WTC11 (cell line): Measurements from ENCODE around the gene SELENOV. TPM values are rescaled to one million over a fixed set of nuclear protein-coding genes. Genes with fewer than 3 reads are reported as not detected.
"Not testable (repeated sequence)": the region's sequence is repeated elsewhere in the genome, so short reads cannot be mapped to it uniquely, and the experiment has no call there.

ENCODE experiments used
- ATAC-seq: fragments of 200-7000 bp; cut with Tn5 transposase; 2 replicates; pipeline ENCODE4 v1.10.0; 2021; ENCODE audit warnings: mild to moderate bottlenecking, moderate library complexity
- CTCF ChIA-PET: fragments of 300-600 bp; sonication (Branson Sonifier 250); formaldehyde crosslinking; loops from one replicate; lab custom pipeline; 2021; ENCODE audit warnings: antibody characterized with exemption; lab: Charles Lee
- POLR2A ChIA-PET: fragments of 350-600 bp; sonication (Branson Sonifier 250); formaldehyde crosslinking; loops from one replicate; lab custom pipeline; 2021; ENCODE audit warnings: antibody characterized with exemption; lab: Charles Lee
- DNase-seq: peaks from one replicate; pipeline ENCODE4 v3.0.0; 2021; ENCODE audit warnings: low spot score
- H3K27ac Mint-ChIP-seq: 2 replicates; pipeline ENCODE4 v1.8.0; 2021; ENCODE audit warnings: mixed read lengths
- H3K27me3 Mint-ChIP-seq: 2 replicates; pipeline ENCODE4 v1.8.0; 2021; ENCODE audit warnings: low read depth, mild to moderate bottlenecking, moderate library complexity, mixed read lengths
- H3K36me3 Mint-ChIP-seq: 2 replicates; pipeline ENCODE4 v1.8.0; 2021; ENCODE audit warnings: mixed read lengths
- H3K4me1 Mint-ChIP-seq: 2 replicates; pipeline ENCODE4 v1.8.0; 2022; ENCODE audit warnings: mixed read lengths
- H3K4me3 Mint-ChIP-seq: 2 replicates; pipeline ENCODE4 v1.8.0; 2021; ENCODE audit warnings: mild to moderate bottlenecking, moderate library complexity, mixed read lengths
- H3K9me3 Mint-ChIP-seq: 2 replicates; pipeline ENCODE4 v1.8.0; 2021; ENCODE audit warnings: mixed read lengths
- CBFB ChIP-seq: sonication (generic); formaldehyde crosslinking; IDR thresholded peaks from 2 replicates; pipeline ENCODE4 v1.8.1; 2022; ENCODE audit warnings: mild to moderate bottlenecking, low read depth, missing genetic modification reagents
- FOXP1 ChIP-seq: sonication (generic); formaldehyde crosslinking; IDR thresholded peaks from 2 replicates; pipeline ENCODE4 v1.8.0; 2022; ENCODE audit warnings: missing genetic modification reagents, mild to moderate bottlenecking, moderate library complexity, borderline replicate concordance
- GABPB1 ChIP-seq: sonication (generic); formaldehyde crosslinking; IDR thresholded peaks from 2 replicates; pipeline ENCODE4 v1.8.1; 2023; ENCODE audit warnings: mild to moderate bottlenecking, missing genetic modification reagents
- GTF2I ChIP-seq: fragments of 250-450 bp; sonication (Bioruptor Pico); conservative IDR thresholded peaks from 2 replicates; pipeline ENCODE4 v1.4.0; 2021; ENCODE audit warnings: mild to moderate bottlenecking
- HMGA2 ChIP-seq: fragments of 250-450 bp; sonication (Bioruptor Pico); IDR thresholded peaks from 2 replicates; pipeline ENCODE4 v1.4.0; 2021; ENCODE audit warnings: mild to moderate bottlenecking, moderate library complexity
- MXD4 ChIP-seq: fragments of 250-450 bp; sonication (Bioruptor Pico); IDR thresholded peaks from 2 replicates; pipeline ENCODE4 v1.8.0; 2021; ENCODE audit warnings: mild to moderate bottlenecking, moderate library complexity, borderline replicate concordance
- NFYB ChIP-seq: sonication (generic); formaldehyde crosslinking; conservative IDR thresholded peaks from 2 replicates; pipeline ENCODE4 v1.8.0; 2022; ENCODE audit warnings: low read depth, missing genetic modification reagents
- PRDM15 ChIP-seq: sonication (generic); formaldehyde crosslinking; IDR thresholded peaks from 2 replicates; pipeline ENCODE4 v1.8.0; 2022; ENCODE audit warnings: missing genetic modification reagents
- SMAD3 ChIP-seq: sonication (generic); formaldehyde crosslinking; IDR thresholded peaks from 2 replicates; pipeline ENCODE4 v1.8.0; 2022; ENCODE audit warnings: missing genetic modification reagents, mild to moderate bottlenecking, borderline replicate concordance
- SMAD4 ChIP-seq: sonication (generic); formaldehyde crosslinking; IDR thresholded peaks from 2 replicates; pipeline ENCODE4 v1.8.0; 2022; ENCODE audit warnings: mild to moderate bottlenecking, missing genetic modification reagents
- SOX15 ChIP-seq: fragments of 250-450 bp; sonication (Bioruptor Pico); IDR thresholded peaks from 2 replicates; pipeline ENCODE4 v1.9.0; 2021; ENCODE audit warnings: mild to moderate bottlenecking
- ZBTB21 ChIP-seq: sonication (generic); formaldehyde crosslinking; IDR thresholded peaks from 2 replicates; pipeline ENCODE4 v1.8.1; 2023; ENCODE audit warnings: mild to moderate bottlenecking, missing genetic modification reagents, borderline replicate concordance
- ZMAT4 ChIP-seq: fragments of 250-450 bp; sonication (Bioruptor Pico); IDR thresholded peaks from 2 replicates; pipeline ENCODE4 v1.9.0; 2021; ENCODE audit warnings: mild to moderate bottlenecking
- ZNF121 ChIP-seq: sonication (generic); formaldehyde crosslinking; IDR thresholded peaks from 2 replicates; pipeline ENCODE4 v1.8.0; 2023; ENCODE audit warnings: missing genetic modification reagents
- ZNF232 ChIP-seq: sonication (generic); formaldehyde crosslinking; IDR thresholded peaks from 2 replicates; pipeline ENCODE4 v1.8.0; 2022; ENCODE audit warnings: mild to moderate bottlenecking, missing genetic modification reagents
- ZNF317 ChIP-seq: sonication (generic); formaldehyde crosslinking; IDR thresholded peaks from 2 replicates; pipeline ENCODE4 v1.8.1; 2023; ENCODE audit warnings: low read depth, mild to moderate bottlenecking, moderate library complexity, missing genetic modification reagents, borderline replicate concordance
- ZNF423 ChIP-seq: fragments of 250-450 bp; sonication (Bioruptor Pico); IDR thresholded peaks from 2 replicates; pipeline ENCODE4 v2.1.2; 2022; ENCODE audit warnings: mild to moderate bottlenecking, moderate library complexity
- total RNA-seq: library from RNA; stranded (reverse); gene quantifications from 3 replicates; pipeline ENCODE4 v1.2.3, GENCODE V29; 2021
- TF ChIP-seq, protein P1 (sequence below): sonication (generic); formaldehyde crosslinking; IDR thresholded peaks from 2 replicates; pipeline ENCODE4 v1.8.1; 2022; ENCODE audit warnings: mild to moderate bottlenecking, missing genetic modification reagents, moderate library complexity, borderline replicate concordance
- TF ChIP-seq, protein P2 (sequence below): sonication (generic); formaldehyde crosslinking; conservative IDR thresholded peaks from 2 replicates; pipeline ENCODE4 v1.8.1; 2023; ENCODE audit warnings: mild to moderate bottlenecking, low read depth, missing genetic modification reagents, moderate library complexity

The SELENOV gene
- total RNA-seq, 1 experiment from 2014 or later, result 12.6 TPM

DNA sequence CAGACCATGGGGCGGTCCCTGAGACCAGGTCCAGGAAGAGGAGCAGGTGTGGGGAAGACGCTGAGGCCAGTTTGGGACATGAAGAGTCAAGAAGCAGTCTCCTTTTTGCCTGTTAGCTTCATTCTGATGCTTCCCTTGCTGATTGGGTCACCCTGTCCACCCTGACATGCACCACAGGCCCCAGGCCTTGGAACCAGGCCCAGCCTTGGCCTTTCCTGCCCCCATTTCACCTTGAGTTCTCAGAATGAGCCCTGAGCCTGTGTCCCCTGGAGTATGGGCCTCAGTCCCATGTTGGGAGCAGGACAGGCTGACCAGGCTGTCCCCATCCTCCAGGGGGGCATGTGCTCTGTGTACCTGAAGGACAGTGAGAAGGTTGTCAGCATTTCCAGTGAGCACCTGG lies 39.2 kb upstream of the SELENOV start:
- ATAC-seq, result no peak
- TF ChIP-seq ZNF423 (CRISPR knock-in tag) (no peak), CBFB (no peak)
- peaks cover 13% of the 10 kb centered on the region for H3K4me1 Mint-ChIP-seq
- ChIA-PET POLR2A (interaction anchor here (0.6 kb wide), 1 partner anchor 357 kb away, joined by 3 read pairs; no protein-coding TSS in a partner anchor), CTCF (interaction anchor here (0.6 to 3.9 kb wide), 10 partner anchors 22 to 78 kb away, joined by 3 to 66 read pairs (median 14); partner anchors contain the start of genes DLL3, EID2B, PLEKHG2 and RPS16)
- no peaks in the 10 kb centered on the region for H3K9me3 Mint-ChIP-seq
- no peak overlapping the region for H3K4me3 Mint-ChIP-seq
- no peak overlapping the region for H3K27ac Mint-ChIP-seq
- H3K27me3 Mint-ChIP-seq, result no peaks in the 10 kb centered on the region
- H3K36me3 Mint-ChIP-seq, result peaks cover 33% of the 10 kb centered on the region
- DNase-seq, result no peak

DNA sequence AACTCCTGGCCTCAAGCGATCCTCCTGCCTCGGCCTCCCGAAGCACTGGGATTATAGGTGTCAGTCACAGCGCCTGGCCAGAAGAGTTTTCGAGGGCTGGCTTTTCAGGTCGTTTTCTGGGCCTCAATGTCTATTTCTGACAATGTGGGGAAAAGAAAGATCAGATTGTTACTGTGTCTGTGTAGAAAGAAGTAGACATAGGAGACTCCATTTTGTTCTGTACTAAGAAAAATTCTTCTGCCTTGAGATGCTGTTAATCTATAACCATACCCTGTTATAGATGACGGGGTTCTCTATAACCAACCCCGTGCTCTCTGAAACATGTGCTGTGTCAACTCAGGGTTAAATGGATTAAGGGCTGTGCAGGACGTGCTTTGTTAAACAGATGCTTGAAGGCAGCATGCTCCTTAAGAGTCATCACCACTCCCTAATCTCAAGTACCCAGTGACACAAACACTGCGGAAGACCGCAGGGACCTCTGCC lies 35.6 kb upstream of the SELENOV start:
- POLR2A ChIA-PET, H3K9me3 Mint-ChIP-seq, ATAC-seq, CTCF ChIA-PET, H3K27me3 Mint-ChIP-seq, DNase-seq: not testable (repeated sequence)
- Mint-ChIP-seq H3K27ac (peak overlapping the region; percentile 99), H3K36me3 (peaks cover 24% of the 10 kb centered on the region), H3K4me1 (peaks cover 20% of the 10 kb centered on the region), H3K4me3 (peak overlapping the region; percentile 91; the same call in 1 of the 2 replicates)

DNA sequence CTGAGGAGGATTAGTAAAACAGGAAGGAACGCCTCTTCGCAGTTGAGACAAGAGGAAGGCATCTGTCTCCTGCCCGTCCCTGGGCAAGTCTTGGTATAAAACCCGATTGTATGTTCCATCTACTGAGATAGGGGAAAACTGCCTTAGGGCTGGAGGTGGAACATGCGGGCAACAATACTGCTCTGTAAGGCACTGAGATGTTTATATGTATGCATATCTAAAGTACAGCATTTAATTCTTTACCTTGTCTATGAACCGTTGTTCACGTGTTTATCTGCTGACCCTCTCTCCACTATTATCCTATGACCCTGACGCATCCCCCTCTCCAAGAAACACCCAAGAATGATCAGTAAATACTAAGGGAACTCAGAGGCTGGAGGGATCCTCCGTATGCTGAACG lies 35.0 kb upstream of the SELENOV start:
- Mint-ChIP-seq H3K4me3 (peak overlapping the region; percentile 91), H3K27me3 (no peaks in the 10 kb centered on the region), H3K9me3 (no peaks in the 10 kb centered on the region), H3K36me3 (peaks cover 21% of the 10 kb centered on the region), H3K4me1 (peaks cover 18% of the 10 kb centered on the region), H3K27ac (peak overlapping the region; percentile 99)
- ATAC-seq (no peak), DNase-seq (no peak)
- TF ChIP-seq FOXP1 (CRISPR knock-in tag) (no peak), SOX15 (CRISPR knock-in tag) (no peak), ZNF121 (CRISPR knock-in tag) (no peak), PRDM15 (CRISPR knock-in tag) (no peak)
- ChIA-PET CTCF (interaction anchor here (0.8 to 1.5 kb wide), 12 partner anchors 18 to 82 kb away, joined by 3 to 20 read pairs (median 4); partner anchors contain the start of genes DLL3, EID2B and RPS16), POLR2A (interaction anchor here (1.0 to 1.2 kb wide), 5 partner anchors 19 to 89 kb away, joined by 3 to 7 read pairs (median 5); partner anchors contain the start of genes DLL3, MED29, PAF1 and RPS16)

DNA sequence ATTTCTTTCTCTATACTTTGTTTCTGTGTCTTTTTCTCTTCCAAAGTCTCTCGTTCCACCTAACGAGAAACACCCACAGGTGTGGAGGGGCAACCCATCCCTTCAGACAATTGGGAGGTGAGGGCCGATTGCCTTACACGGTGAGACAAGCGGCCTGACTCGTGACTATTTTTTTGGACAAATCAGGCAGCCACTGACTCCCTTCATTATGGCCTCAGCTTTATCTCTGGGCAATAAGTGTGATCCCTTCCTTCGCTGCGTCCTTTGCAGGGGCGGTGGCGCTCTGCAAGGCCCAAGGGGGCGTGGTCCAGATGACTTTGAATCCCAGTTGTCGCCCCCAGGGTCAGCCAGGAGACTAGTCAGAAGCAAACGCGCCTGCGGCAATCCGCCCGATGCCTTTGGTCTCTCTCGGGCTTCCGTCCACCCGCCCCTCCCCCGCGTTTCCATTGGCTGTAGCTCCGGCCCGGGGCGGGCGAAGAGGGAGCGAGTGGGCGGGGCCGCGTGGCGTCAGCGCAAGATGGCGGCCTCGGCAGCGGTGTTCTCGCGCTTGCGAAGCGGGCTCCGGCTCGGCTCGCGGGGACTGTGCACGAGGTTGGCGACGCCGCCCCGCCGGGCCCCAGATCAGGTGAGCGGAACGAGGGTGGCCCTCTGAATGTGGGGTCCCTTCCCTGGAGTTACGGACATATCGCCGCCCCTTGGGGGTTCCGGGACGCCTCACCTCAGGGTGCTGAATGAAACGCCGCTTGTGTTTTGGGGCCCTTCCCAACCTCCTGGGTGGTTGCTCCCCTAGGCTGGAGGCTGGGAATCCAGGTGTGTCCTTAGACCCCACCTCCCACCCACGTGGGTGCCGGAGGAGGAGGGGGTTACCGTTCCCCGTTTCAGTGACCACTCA lies 34.4 kb upstream of the SELENOV start, which contains the start of gene TIMM50:
Gene TIMM50, plus strand, starts transcription at position 502 of the 892 bp plus-strand sequence. Its CDS starts 16 bp downstream, at position 518.
- peaks cover 22% of the 10 kb centered on the region for H3K36me3 Mint-ChIP-seq
- H3K9me3 Mint-ChIP-seq, result no peaks in the 10 kb centered on the region
- ATAC-seq (peak; percentile 96), DNase-seq (peak; percentile 100)
- H3K27me3 Mint-ChIP-seq, result no peaks in the 10 kb centered on the region
- peak within 1 kb of the TSS; percentile 99 for H3K27ac Mint-ChIP-seq
- peak within 1 kb of the TSS; percentile 91 for H3K4me3 Mint-ChIP-seq
- H3K4me1 Mint-ChIP-seq, result peaks cover 18% of the 10 kb centered on the region
- ChIA-PET CTCF (interaction anchor here (0.8 to 1.5 kb wide), 12 partner anchors 17 to 83 kb away, joined by 3 to 20 read pairs (median 4); partner anchors contain the start of genes DLL3, EID2B and RPS16), POLR2A (interaction anchor here (0.6 to 1.2 kb wide), 7 partner anchors 18 to 90 kb away, joined by 3 to 7 read pairs (median 5); partner anchors contain the start of genes DLL3, MED29, PAF1 and RPS16)
- TF ChIP-seq, protein P1, sequence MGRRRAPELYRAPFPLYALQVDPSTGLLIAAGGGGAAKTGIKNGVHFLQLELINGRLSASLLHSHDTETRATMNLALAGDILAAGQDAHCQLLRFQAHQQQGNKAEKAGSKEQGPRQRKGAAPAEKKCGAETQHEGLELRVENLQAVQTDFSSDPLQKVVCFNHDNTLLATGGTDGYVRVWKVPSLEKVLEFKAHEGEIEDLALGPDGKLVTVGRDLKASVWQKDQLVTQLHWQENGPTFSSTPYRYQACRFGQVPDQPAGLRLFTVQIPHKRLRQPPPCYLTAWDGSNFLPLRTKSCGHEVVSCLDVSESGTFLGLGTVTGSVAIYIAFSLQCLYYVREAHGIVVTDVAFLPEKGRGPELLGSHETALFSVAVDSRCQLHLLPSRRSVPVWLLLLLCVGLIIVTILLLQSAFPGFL (CRISPR knock-in tag), result no peak
- TF ChIP-seq ZNF317 (CRISPR knock-in tag) (peak; percentile 57; the same call in 1 of the 2 replicates), ZNF232 (CRISPR knock-in tag) (no peak), SMAD4 (CRISPR knock-in tag) (no peak), SMAD3 (CRISPR knock-in tag) (no peak; the same call in 1 of the 2 replicates), MXD4 (CRISPR knock-in tag) (no peak), HMGA2 (CRISPR knock-in tag) (no peak), NFYB (CRISPR knock-in tag) (peak; percentile 97), ZBTB21 (CRISPR knock-in tag) (no peak), ZMAT4 (CRISPR knock-in tag) (no peak), GTF2I (CRISPR knock-in tag) (no peak), GABPB1 (peak; percentile 78)
- TF ChIP-seq, protein P2, sequence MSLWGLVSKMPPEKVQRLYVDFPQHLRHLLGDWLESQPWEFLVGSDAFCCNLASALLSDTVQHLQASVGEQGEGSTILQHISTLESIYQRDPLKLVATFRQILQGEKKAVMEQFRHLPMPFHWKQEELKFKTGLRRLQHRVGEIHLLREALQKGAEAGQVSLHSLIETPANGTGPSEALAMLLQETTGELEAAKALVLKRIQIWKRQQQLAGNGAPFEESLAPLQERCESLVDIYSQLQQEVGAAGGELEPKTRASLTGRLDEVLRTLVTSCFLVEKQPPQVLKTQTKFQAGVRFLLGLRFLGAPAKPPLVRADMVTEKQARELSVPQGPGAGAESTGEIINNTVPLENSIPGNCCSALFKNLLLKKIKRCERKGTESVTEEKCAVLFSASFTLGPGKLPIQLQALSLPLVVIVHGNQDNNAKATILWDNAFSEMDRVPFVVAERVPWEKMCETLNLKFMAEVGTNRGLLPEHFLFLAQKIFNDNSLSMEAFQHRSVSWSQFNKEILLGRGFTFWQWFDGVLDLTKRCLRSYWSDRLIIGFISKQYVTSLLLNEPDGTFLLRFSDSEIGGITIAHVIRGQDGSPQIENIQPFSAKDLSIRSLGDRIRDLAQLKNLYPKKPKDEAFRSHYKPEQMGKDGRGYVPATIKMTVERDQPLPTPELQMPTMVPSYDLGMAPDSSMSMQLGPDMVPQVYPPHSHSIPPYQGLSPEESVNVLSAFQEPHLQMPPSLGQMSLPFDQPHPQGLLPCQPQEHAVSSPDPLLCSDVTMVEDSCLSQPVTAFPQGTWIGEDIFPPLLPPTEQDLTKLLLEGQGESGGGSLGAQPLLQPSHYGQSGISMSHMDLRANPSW, result no peak
